HG03469 (cell line): ENCODE measurements around the gene CPED1.
"Not testable (repeated sequence)": the region's sequence is repeated elsewhere in the genome, so short reads cannot be mapped to it uniquely, and the experiment has no call there.

ENCODE experiments used
- ATAC-seq: cut with Tn5 transposase; IDR thresholded peaks from one replicate; pipeline ENCODE4 v1.9.1; 2021; ENCODE audit warnings: mild to moderate bottlenecking, moderate library complexity, moderate number of reproducible peaks; ENCODE audit not compliant: unreplicated experiment

Gene CPED1

GRCh38 chr7:121062671-121063279, 74.3 kb downstream of the CPED1 start:
- no peak for ATAC-seq

GRCh38 chr7:121067717-121068116, 79.2 kb downstream of the CPED1 start:
- not testable (repeated sequence) for ATAC-seq

GRCh38 chr7:121069346-121070100, 81.0 kb downstream of the CPED1 start:
- no peak for ATAC-seq

- ATAC-seq: no peak
Measured at GRCh38 chr7:121071132-121071531, 82.6 kb downstream of the CPED1 start.

- ATAC-seq: no peak
Measured at GRCh38 chr7:121071662-121072061, 83.2 kb downstream of the CPED1 start.

GRCh38 chr7:121072826-121073225, 84.3 kb downstream of the CPED1 start:
- no peak for ATAC-seq

GRCh38 chr7:121073463-121074099, 85.1 kb downstream of the CPED1 start:
- no peak for ATAC-seq

- ATAC-seq: not testable (repeated sequence)
Measured at GRCh38 chr7:121075424-121075841, 86.9 kb downstream of the CPED1 start.

- no peak for ATAC-seq
Measured at GRCh38 chr7:121075952-121076349, 87.4 kb downstream of the CPED1 start.

GRCh38 chr7:121076350-121077164, 88.0 kb downstream of the CPED1 start:
- ATAC-seq: no peak

GRCh38 chr7:121077165-121077630, 88.7 kb downstream of the CPED1 start:
- ATAC-seq: no peak

GRCh38 chr7:121078701-121079227, 90.3 kb downstream of the CPED1 start:
- ATAC-seq: no peak

- ATAC-seq: no peak
Measured at GRCh38 chr7:121079425-121080169, 91.1 kb downstream of the CPED1 start.

GRCh38 chr7:121080257-121080912, 91.9 kb downstream of the CPED1 start:
- ATAC-seq: no peak

GRCh38 chr7:121080913-121081326, 92.4 kb downstream of the CPED1 start:
- no peak for ATAC-seq

- peak; percentile 88 for ATAC-seq
Measured at GRCh38 chr7:121081327-121081936, 92.9 kb downstream of the CPED1 start.

- no peak for ATAC-seq
Measured at GRCh38 chr7:121082400-121083101, 94.0 kb downstream of the CPED1 start.

GRCh38 chr7:121083138-121083789, 94.8 kb downstream of the CPED1 start:
- no peak for ATAC-seq
